Measurements from ENCODE around the gene ASB8.

ASB8 gene

GRCh38 chr12:48106681-48107613 is 50.4 kb downstream of the ASB8 start:
- no peak for TF ChIP-seq CTCF (IDR thresholded peaks at IDR 0.05)

DNA sequence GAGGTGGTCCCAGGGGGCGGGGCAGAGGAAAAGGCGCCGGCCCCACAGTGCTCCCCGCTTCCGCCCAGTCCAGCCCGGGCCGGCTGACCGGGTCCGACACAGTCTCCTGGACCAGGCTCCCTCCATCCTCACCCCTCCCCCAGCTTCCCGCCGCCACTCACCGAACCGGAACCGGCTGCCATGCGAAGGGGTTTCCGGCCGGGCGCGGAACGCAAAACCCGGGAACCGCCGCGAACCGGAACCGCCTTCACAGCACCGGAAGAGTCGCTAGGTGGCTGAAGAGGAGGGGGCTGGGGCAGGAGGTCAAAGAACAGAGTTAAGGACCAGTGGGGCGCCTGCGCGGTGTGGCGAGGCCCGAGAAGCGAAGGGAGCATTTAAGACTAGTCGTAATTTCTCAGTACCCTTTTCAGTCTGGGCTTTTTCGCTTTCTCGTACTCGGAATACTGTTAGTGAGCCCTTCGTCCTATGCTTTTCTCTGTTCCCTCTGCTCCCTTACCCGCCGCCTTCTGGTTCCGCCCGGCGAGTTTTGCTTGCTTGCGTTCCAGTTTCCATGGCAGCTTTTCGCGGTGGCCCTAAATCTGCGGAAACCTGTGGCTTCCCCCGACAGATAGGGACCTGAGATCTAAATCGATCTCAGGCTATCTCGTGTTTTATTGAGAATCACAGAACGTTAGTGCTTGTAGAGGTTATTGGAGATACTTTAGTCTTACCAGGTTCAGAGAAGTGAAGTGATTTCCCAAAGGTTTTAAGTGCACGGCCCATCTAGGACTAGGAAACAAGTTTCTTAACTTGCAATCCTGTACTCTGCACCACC is 51.2 kb downstream of the ASB8 start, which contains the start of gene SENP1:
Gene SENP1, minus strand, starts transcription at position 213 of the 814 bp plus-strand sequence. CDS start 4,607 bp downstream, outside the sequence.
- TF ChIP-seq CTCF (IDR thresholded peaks at IDR 0.05): no peak

DNA sequence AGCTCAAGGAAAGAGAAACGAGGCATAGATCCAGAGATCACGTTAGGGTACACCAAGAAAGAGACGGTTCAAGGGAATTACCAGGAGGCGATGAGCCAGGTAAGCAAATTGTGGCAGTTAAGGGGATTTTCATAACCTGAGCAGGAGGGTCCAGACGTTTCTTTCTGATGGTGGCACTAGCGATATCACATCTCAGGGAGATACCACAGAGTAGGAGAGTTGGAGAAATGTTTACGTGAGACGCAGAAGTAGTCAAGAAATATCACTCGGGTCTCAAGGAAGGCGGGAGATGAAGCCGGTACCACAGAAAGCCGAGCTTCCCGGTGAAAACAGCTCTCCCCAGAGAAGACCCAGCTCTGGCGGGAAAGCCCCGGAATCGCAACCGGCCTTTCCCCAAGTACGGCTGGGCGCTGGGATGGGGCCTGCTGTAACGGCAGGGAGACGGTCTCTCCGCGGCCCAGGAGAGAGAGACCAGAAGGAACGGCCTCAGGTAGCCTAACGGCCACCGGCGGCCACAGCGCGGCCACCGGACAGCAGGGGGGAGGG is 51.9 kb downstream of the ASB8 start:
- TF ChIP-seq CTCF (IDR thresholded peaks at IDR 0.05): no peak

GRCh38 chr12:48104531-48104930 is 52.8 kb downstream of the ASB8 start:
- TF ChIP-seq CTCF (IDR thresholded peaks at IDR 0.05): no peak
